ENCODE results near the gene C2CD3. TPM values are rescaled to one million over a fixed set of nuclear protein-coding genes. Genes with fewer than 3 reads are reported as not detected.

Gene C2CD3
- total and polyA plus RNA-seq, 10 of the 15 experiments (the other 5 are each of a cell fraction or from before 2014, with no cell fraction given): 2.3 to 24.0 (median 16.3) TPM

DNA sequence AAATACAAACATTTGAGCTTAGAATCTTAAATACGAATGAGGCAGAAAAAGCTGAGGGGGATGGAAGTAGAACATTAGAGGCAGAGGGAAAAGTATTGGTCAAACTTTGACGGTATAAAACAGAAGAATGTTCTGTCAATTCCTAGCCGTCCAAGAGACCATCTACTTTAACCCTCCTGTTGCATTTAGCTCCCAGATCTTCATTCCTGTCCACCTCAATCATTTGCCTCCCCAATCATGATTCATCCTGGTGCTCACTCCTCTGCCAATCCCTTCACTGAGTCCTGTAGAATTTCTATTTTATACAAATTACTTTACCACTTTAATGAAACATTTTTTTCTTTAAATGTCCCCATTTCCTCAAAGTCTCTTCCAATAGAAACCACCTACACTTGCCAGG is 28.2 kb downstream of the C2CD3 start:
- no peaks in the 10 kb centered on the region for H3K79me2 ChIP-seq (ENCODE audit: control insufficient read depth, insufficient read depth, low read length)
- BruUV-seq (replicated peaks): no TSS peak
- no peak for FAIRE-seq
- intact Hi-C loops (cut with micrococcal nuclease; ENCODE audit: unreplicated experiment) (no loop called here), in situ Hi-C loops (cut with MboI) (no loop called here)
- H3K9ac ChIP-seq (ENCODE audit: control insufficient read depth, insufficient read depth, low read length): no peak overlapping the region
- no peak for ATAC-seq
- peaks cover 0 to 10% of the 10 kb centered on the region in 2 experiments; a peak in 2 of 4 replicates for H3K36me3 ChIP-seq (ENCODE audit: control insufficient read depth in 2 of 2, insufficient read depth in 2 of 2, low read length in 1 of 2)
- H3K4me2 ChIP-seq (ENCODE audit: control insufficient read depth, insufficient read depth): no peak overlapping the region
- no peaks in the 10 kb centered on the region for H3K9me3 ChIP-seq (replicated peaks; ENCODE audit: control insufficient read depth, insufficient read depth, low read length)
- CTCF ChIA-PET: no interaction called here
- H3K4me3 ChIP-seq: no peak overlapping the region
- RAD21 ChIA-PET (ENCODE audit: unreplicated experiment): no interaction called here
- DNase-seq (ENCODE audit: low read depth, low spot score): no peak
- H2AFZ ChIP-seq (ENCODE audit: control insufficient read depth, low read depth, low read length): no peak overlapping the region
- no peaks in the 10 kb centered on the region for H3K4me1 ChIP-seq (ENCODE audit: control insufficient read depth, insufficient read depth, low read length)
- SMC1A ChIA-PET (ENCODE audit: uncharacterized antibody, unreplicated experiment): interaction anchor here (0.6 kb wide), 1 partner anchor 16 kb away, joined by 3 read pairs; no protein-coding TSS in a partner anchor
- H3K27ac ChIP-seq (ENCODE audit: control insufficient read depth, insufficient read depth): no peak overlapping the region
- 100% methylated on average over 3 of the region's 3 CpGs for WGBS (ENCODE audit: insufficient coverage, insufficient replicate concordance, low lambda C conversion rate, missing lambda C conversion rate)
- no peak for TF ChIP-seq JUNB (IDR thresholded peaks at IDR 0.05)
- TF ChIP-seq IKZF2 (IDR thresholded peaks at IDR 0.05): no peak
- TF ChIP-seq NR2C1 (IDR thresholded peaks at IDR 0.05): no peak
- TF ChIP-seq ZNF622 (IDR thresholded peaks at IDR 0.05): no peak
- no peak for TF ChIP-seq MYC (IDR thresholded peaks at IDR 0.05; ENCODE audit: insufficient read depth, insufficient read length, insufficient replicate concordance, low read length, severe bottlenecking)
- TF ChIP-seq FOS (IDR thresholded peaks at IDR 0.05; ENCODE audit: borderline replicate concordance, extremely low read depth, insufficient read length): no peak
- TF ChIP-seq, protein P1, sequence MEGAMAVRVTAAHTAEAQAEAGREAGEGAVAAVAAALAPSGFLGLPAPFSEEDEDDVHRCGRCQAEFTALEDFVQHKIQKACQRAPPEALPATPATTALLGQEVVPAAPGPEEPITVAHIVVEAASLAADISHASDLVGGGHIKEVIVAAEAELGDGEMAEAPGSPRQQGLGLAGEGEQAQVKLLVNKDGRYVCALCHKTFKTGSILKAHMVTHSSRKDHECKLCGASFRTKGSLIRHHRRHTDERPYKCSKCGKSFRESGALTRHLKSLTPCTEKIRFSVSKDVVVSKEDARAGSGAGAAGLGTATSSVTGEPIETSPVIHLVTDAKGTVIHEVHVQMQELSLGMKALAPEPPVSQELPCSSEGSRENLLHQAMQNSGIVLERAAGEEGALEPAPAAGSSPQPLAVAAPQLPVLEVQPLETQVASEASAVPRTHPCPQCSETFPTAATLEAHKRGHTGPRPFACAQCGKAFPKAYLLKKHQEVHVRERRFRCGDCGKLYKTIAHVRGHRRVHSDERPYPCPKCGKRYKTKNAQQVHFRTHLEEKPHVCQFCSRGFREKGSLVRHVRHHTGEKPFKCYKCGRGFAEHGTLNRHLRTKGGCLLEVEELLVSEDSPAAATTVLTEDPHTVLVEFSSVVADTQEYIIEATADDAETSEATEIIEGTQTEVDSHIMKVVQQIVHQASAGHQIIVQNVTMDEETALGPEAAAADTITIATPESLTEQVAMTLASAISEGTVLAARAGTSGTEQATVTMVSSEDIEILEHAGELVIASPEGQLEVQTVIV (IDR thresholded peaks at IDR 0.05; ENCODE audit: borderline replicate concordance, partially characterized antibody): no peak
- no peak for TF ChIP-seq MXI1 (IDR thresholded peaks at IDR 0.05; ENCODE audit: low read depth, low read length)
- no peak for TF ChIP-seq POU2F2 (IDR thresholded peaks at IDR 0.05; ENCODE audit: borderline replicate concordance, low read depth, low read length)
- TF ChIP-seq, protein P2, sequence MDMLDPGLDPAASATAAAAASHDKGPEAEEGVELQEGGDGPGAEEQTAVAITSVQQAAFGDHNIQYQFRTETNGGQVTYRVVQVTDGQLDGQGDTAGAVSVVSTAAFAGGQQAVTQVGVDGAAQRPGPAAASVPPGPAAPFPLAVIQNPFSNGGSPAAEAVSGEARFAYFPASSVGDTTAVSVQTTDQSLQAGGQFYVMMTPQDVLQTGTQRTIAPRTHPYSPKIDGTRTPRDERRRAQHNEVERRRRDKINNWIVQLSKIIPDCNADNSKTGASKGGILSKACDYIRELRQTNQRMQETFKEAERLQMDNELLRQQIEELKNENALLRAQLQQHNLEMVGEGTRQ (IDR thresholded peaks at IDR 0.05; ENCODE audit: borderline replicate concordance, low read depth, low read length): no peak
- TF ChIP-seq TCF7 (IDR thresholded peaks at IDR 0.05; ENCODE audit: borderline replicate concordance): no peak
- TF ChIP-seq, protein P3, sequence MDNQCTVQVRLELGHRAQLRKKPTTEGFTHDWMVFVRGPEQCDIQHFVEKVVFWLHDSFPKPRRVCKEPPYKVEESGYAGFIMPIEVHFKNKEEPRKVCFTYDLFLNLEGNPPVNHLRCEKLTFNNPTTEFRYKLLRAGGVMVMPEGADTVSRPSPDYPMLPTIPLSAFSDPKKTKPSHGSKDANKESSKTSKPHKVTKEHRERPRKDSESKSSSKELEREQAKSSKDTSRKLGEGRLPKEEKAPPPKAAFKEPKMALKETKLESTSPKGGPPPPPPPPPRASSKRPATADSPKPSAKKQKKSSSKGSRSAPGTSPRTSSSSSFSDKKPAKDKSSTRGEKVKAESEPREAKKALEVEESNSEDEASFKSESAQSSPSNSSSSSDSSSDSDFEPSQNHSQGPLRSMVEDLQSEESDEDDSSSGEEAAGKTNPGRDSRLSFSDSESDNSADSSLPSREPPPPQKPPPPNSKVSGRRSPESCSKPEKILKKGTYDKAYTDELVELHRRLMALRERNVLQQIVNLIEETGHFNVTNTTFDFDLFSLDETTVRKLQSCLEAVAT (IDR thresholded peaks at IDR 0.05): no peak
- TF ChIP-seq, protein P4, sequence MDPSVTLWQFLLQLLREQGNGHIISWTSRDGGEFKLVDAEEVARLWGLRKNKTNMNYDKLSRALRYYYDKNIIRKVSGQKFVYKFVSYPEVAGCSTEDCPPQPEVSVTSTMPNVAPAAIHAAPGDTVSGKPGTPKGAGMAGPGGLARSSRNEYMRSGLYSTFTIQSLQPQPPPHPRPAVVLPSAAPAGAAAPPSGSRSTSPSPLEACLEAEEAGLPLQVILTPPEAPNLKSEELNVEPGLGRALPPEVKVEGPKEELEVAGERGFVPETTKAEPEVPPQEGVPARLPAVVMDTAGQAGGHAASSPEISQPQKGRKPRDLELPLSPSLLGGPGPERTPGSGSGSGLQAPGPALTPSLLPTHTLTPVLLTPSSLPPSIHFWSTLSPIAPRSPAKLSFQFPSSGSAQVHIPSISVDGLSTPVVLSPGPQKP (IDR thresholded peaks at IDR 0.05; ENCODE audit: low read depth, low read length): no peak
- TF ChIP-seq KLF5 (IDR thresholded peaks at IDR 0.05; ENCODE audit: partially characterized antibody): no peak
- H3K27me3 ChIP-seq (replicated peaks in 1 of 2; ENCODE audit: control insufficient read depth in 2 of 2, insufficient read depth in 2 of 2, low read length in 1 of 2): no peaks in the 10 kb centered on the region
- H4K20me1 ChIP-seq (ENCODE audit: control insufficient read depth, insufficient read depth): no peaks in the 10 kb centered on the region
- POLR2A ChIA-PET: no interaction called here
